ENCODE results near the gene TERT.
"Not testable (repeated sequence)": the region's sequence is repeated elsewhere in the genome, so short reads cannot be mapped to it uniquely, and the experiment has no call there.

The TERT gene

GRCh38 chr5:1293416-1294205 is 1.3 kb downstream of the TERT start:
- no peak for TF ChIP-seq CTCF (IDR thresholded peaks at IDR 0.05; ENCODE audit: insufficient read depth, missing control alignments)
- no peak for FAIRE-seq
- DNase-seq (ENCODE audit: insufficient read length, low spot score), result no peak

- DNase-seq (ENCODE audit: insufficient read length, low spot score), result no peak
- no peak for TF ChIP-seq CTCF (IDR thresholded peaks at IDR 0.05; ENCODE audit: insufficient read depth, missing control alignments)
- FAIRE-seq, result no peak
Measured at GRCh38 chr5:1292846-1293415, 1.9 kb downstream of the TERT start.

DNA sequence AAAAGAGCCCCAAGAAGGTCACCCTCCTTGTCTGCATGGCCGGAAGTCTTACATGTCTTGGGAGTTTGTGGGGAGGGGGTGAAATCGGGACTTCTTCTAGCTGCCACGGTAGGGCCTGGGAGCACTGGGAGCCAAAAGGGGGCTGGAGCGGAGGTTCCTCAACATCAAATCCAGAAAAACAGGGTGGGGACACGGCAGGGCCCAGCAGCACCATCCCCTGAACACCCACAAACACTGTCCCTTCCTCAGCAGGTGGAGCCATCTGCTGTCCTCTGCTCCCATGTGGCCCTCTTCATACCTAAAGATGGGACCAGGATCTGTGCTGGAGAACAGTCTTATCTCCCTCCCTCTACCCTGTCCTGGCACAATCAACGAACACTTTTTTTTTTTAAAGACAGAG is 2.7 kb downstream of the TERT start:
- no peak for TF ChIP-seq CTCF (IDR thresholded peaks at IDR 0.05; ENCODE audit: insufficient read depth, missing control alignments)
- DNase-seq (ENCODE audit: insufficient read length, low spot score) (no peak), FAIRE-seq (no peak)

DNA sequence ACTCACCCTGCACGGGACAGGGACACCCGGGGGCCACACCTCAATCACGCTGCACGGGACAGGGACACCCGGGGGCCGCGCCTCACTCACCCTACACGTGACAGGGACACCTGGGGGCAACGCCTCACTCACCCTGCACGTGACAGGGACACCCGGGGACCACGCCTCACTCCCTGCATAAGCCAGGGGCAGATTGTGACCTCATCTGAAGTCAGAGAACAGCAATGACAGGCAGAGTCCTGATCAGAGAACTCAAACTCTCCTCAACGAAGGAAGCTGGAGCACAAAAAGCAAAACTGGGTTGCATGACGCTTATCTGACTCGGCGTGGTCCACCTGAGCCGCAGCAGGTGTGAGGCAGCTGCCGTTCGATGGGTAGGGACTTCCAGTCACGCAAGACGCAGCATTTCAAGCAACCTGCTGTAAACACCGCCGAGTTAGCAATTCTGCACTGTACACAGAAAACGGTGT is 3.2 kb downstream of the TERT start:
- DNase-seq (ENCODE audit: insufficient read length, low spot score) (no peak), FAIRE-seq (no peak)
- TF ChIP-seq CTCF (IDR thresholded peaks at IDR 0.05; ENCODE audit: insufficient read depth, missing control alignments), result no peak

DNA sequence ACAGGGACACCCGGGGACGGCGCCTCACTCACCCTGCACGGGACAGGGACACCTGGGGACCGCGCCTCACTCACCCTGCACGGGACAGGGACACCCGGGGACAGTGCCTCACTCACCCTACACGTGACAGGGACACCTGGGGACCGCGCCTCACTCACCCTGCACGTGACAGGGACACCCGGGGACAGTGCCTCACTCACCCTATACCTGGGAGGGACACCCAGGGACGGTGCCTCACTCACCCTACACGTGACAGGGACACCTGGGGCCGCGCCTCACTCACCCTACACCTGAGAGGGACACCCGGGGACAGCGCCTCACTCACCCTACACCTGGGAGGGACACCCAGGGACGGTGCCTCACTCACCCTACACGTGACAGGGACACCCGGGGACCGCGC is 3.9 kb downstream of the TERT start:
- not testable (repeated sequence) for FAIRE-seq; DNase-seq (ENCODE audit: insufficient read length, low spot score)

DNA sequence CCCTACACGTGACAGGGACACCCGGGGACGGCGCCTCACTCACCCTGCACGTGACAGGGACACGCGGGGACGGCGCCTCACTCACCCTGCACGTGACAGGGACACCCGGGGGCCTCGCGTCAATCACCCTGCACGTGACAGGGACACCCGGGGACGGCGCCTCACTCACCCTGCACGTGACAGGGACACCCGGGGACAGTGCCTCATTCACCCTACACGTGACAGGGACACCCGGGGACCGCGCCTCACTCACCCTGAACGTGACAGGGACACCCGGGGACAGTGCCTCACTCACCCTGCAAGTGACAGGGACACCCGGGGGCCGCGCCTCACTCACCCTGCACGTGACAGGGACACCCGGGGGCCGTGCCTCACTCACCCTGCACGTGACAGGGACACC is 5.3 kb downstream of the TERT start:
- not testable (repeated sequence) for FAIRE-seq

GRCh38 chr5:1288439-1289335 is 6.2 kb downstream of the TERT start:
- no peak for TF ChIP-seq CTCF (IDR thresholded peaks at IDR 0.05; ENCODE audit: insufficient read depth, missing control alignments)
- FAIRE-seq, result no peak
- DNase-seq (ENCODE audit: insufficient read length, low spot score), result no peak

More for the DNA sequence above, 5.3 kb downstream of the TERT start:
- DNase-seq (ENCODE audit: insufficient read length, low spot score), result not testable (repeated sequence)
